ENCODE results near the gene KCNJ4. TPM values are rescaled to one million over a fixed set of nuclear protein-coding genes. Genes with fewer than 3 reads are reported as not detected.

Gene KCNJ4
- total and polyA plus RNA-seq, 7 experiments from 2014 or later: not detected

- intact Hi-C loops (cut with micrococcal nuclease): no loop called here
- H3K27ac ChIP-seq (ENCODE audit: low read depth, low read length): no peak overlapping the region
- peaks cover 0 to 5% (median 0%) of the 10 kb centered on the region in 7 donors for H3K4me1 Mint-ChIP-seq
- no peak overlapping the region for H3K4me3 ChIP-seq (ENCODE audit: low read length)
- ChIA-PET CTCF (interaction anchor here (0.6 kb wide), 1 partner anchor 63 kb away, joined by 3 read pairs; no protein-coding TSS in a partner anchor), POLR2A (no interaction called here)
- H3K27ac Mint-ChIP-seq: no peak overlapping the region
- peaks cover 0 to 4% (median 0%) of the 10 kb centered on the region in 5 donors for H3K27me3 Mint-ChIP-seq
- H3K36me3 Mint-ChIP-seq: no peaks in the 10 kb centered on the region
- peak; percentile 56 for ATAC-seq
- no peaks in the 10 kb centered on the region for H3K36me3 ChIP-seq (ENCODE audit: control insufficient read depth in 2 of 3, insufficient read depth in 3 of 3, low read length in 3 of 3)
- no peaks in the 10 kb centered on the region for H3K4me1 ChIP-seq (ENCODE audit: control insufficient read depth in 2 of 2, insufficient read depth in 2 of 2, low read length in 2 of 2)
- no peaks in the 10 kb centered on the region for H3K9me3 ChIP-seq (ENCODE audit: control insufficient read depth in 2 of 3, low read length in 3 of 3)
- no peak overlapping the region for H3K4me3 Mint-ChIP-seq
- DNase-seq: no peak
- no peaks in the 10 kb centered on the region for H3K27me3 ChIP-seq (ENCODE audit: control insufficient read depth in 2 of 2, insufficient read depth in 2 of 2, low read length in 2 of 2)
- H3K9me3 Mint-ChIP-seq: no peaks in the 10 kb centered on the region
These were observed 39.3 kb downstream of the KCNJ4 start for GRCh38 chr22:38415561-38416321.

- Histone ChIP-seq H3K4me3 (ENCODE audit: low read length) (no peak overlapping the region), H3K27ac (ENCODE audit: low read depth, low read length) (no peak overlapping the region), H3K9me3 (ENCODE audit: control insufficient read depth in 2 of 3, low read length in 3 of 3) (no peaks in the 10 kb centered on the region), H3K36me3 (ENCODE audit: control insufficient read depth in 2 of 3, insufficient read depth in 3 of 3, low read length in 3 of 3) (no peaks in the 10 kb centered on the region), H3K4me1 (ENCODE audit: control insufficient read depth in 2 of 2, insufficient read depth in 2 of 2, low read length in 2 of 2) (no peaks in the 10 kb centered on the region), H3K27me3 (ENCODE audit: control insufficient read depth in 2 of 2, insufficient read depth in 2 of 2, low read length in 2 of 2) (no peaks in the 10 kb centered on the region)
- H3K9me3 Mint-ChIP-seq: no peaks in the 10 kb centered on the region
- DNase-seq (no peak), ATAC-seq (no peak)
- ChIA-PET POLR2A (no interaction called here), CTCF (no interaction called here)
- H3K27me3 Mint-ChIP-seq: peaks cover 0 to 4% (median 0%) of the 10 kb centered on the region in 5 donors
- intact Hi-C loops (cut with micrococcal nuclease): no loop called here
- H3K4me3 Mint-ChIP-seq: no peak overlapping the region
- no peaks in the 10 kb centered on the region for H3K36me3 Mint-ChIP-seq
- no peak overlapping the region for H3K27ac Mint-ChIP-seq
- peaks cover 0 to 5% (median 0%) of the 10 kb centered on the region in 7 donors for H3K4me1 Mint-ChIP-seq
These were observed 40.0 kb downstream of the KCNJ4 start for GRCh38 chr22:38415046-38415445.

- Mint-ChIP-seq H3K27me3 (peaks cover 0 to 3% (median 0%) of the 10 kb centered on the region in 5 donors), H3K4me1 (peaks cover 0 to 5% (median 0%) of the 10 kb centered on the region in 7 donors), H3K4me3 (no peak overlapping the region), H3K36me3 (no peaks in the 10 kb centered on the region), H3K9me3 (no peaks in the 10 kb centered on the region), H3K27ac (no peak overlapping the region)
- Histone ChIP-seq H3K4me1 (ENCODE audit: control insufficient read depth in 2 of 2, insufficient read depth in 2 of 2, low read length in 2 of 2) (no peaks in the 10 kb centered on the region), H3K27me3 (ENCODE audit: control insufficient read depth in 2 of 2, insufficient read depth in 2 of 2, low read length in 2 of 2) (no peaks in the 10 kb centered on the region), H3K4me3 (ENCODE audit: low read length) (no peak overlapping the region), H3K36me3 (ENCODE audit: control insufficient read depth in 2 of 3, insufficient read depth in 3 of 3, low read length in 3 of 3) (no peaks in the 10 kb centered on the region), H3K9me3 (ENCODE audit: control insufficient read depth in 2 of 3, low read length in 3 of 3) (no peaks in the 10 kb centered on the region), H3K27ac (ENCODE audit: low read depth, low read length) (no peak overlapping the region)
- CTCF ChIA-PET: no interaction called here
- intact Hi-C loops (cut with micrococcal nuclease): loop anchor here in 1 of 2 donors (5.0 kb wide), 1 partner anchor 93 kb away; the partner anchor contains the start of gene DDX17
- DNase-seq: no peak
- ATAC-seq: no peak
- POLR2A ChIA-PET: no interaction called here
These were observed 41.0 kb downstream of the KCNJ4 start for GRCh38 chr22:38414009-38414395.

- Mint-ChIP-seq H3K4me3 (no peak overlapping the region), H3K27me3 (peaks cover 0 to under 1% (median 0%) of the 10 kb centered on the region in 5 donors), H3K36me3 (no peaks in the 10 kb centered on the region), H3K9me3 (no peaks in the 10 kb centered on the region), H3K27ac (no peak overlapping the region), H3K4me1 (peaks cover 0 to 5% (median 0%) of the 10 kb centered on the region in 7 donors)
- no peak overlapping the region for H3K4me3 ChIP-seq (ENCODE audit: low read length)
- no peaks in the 10 kb centered on the region for H3K36me3 ChIP-seq (ENCODE audit: control insufficient read depth in 2 of 3, insufficient read depth in 3 of 3, low read length in 3 of 3)
- H3K27me3 ChIP-seq (ENCODE audit: control insufficient read depth in 2 of 2, insufficient read depth in 2 of 2, low read length in 2 of 2): no peaks in the 10 kb centered on the region
- ATAC-seq (no peak), DNase-seq (no peak)
- POLR2A ChIA-PET: no interaction called here
- no peaks in the 10 kb centered on the region for H3K4me1 ChIP-seq (ENCODE audit: control insufficient read depth in 2 of 2, insufficient read depth in 2 of 2, low read length in 2 of 2)
- CTCF ChIA-PET: no interaction called here
- no peak overlapping the region for H3K27ac ChIP-seq (ENCODE audit: low read depth, low read length)
- intact Hi-C loops (cut with micrococcal nuclease): loop anchor here in 1 of 2 donors (5.0 kb wide), 1 partner anchor 94 kb away; the partner anchor contains the start of gene DDX17
- H3K9me3 ChIP-seq (ENCODE audit: control insufficient read depth in 2 of 3, low read length in 3 of 3): no peaks in the 10 kb centered on the region
These were observed 41.7 kb downstream of the KCNJ4 start for GRCh38 chr22:38413085-38414008.

GRCh38 chr22:38412435-38413084 is 42.4 kb downstream of the KCNJ4 start:
- ChIA-PET POLR2A (no interaction called here), CTCF (interaction anchor here (0.5 kb wide), 1 partner anchor 92 kb away, joined by 3 read pairs; no protein-coding TSS in a partner anchor)
- Histone ChIP-seq H3K27me3 (ENCODE audit: control insufficient read depth in 2 of 2, insufficient read depth in 2 of 2, low read length in 2 of 2) (no peaks in the 10 kb centered on the region), H3K36me3 (ENCODE audit: control insufficient read depth in 2 of 3, insufficient read depth in 3 of 3, low read length in 3 of 3) (no peaks in the 10 kb centered on the region), H3K4me1 (ENCODE audit: control insufficient read depth in 2 of 2, insufficient read depth in 2 of 2, low read length in 2 of 2) (no peaks in the 10 kb centered on the region), H3K9me3 (ENCODE audit: control insufficient read depth in 2 of 3, low read length in 3 of 3) (no peaks in the 10 kb centered on the region), H3K4me3 (ENCODE audit: low read length) (no peak overlapping the region), H3K27ac (ENCODE audit: low read depth, low read length) (no peak overlapping the region)
- DNase-seq (peak in 8 of 9 donors; percentile 22 to 66 (median 38)), ATAC-seq (peak; percentile 74)
- Mint-ChIP-seq H3K27ac (no peak overlapping the region), H3K36me3 (no peaks in the 10 kb centered on the region), H3K4me3 (peak overlapping the region in 3 of 10 donors; percentile 12 to 61 (median 51)), H3K27me3 (peaks cover 0 to 3% (median 0%) of the 10 kb centered on the region in 5 donors), H3K9me3 (no peaks in the 10 kb centered on the region), H3K4me1 (peaks cover 0 to 5% (median 0%) of the 10 kb centered on the region in 7 donors)
- intact Hi-C loops (cut with micrococcal nuclease): loop anchor here (1.0 to 5.0 kb wide), 2 partner anchors 95 to 160 kb away; partner anchors contain the start of gene DDX17 (in 1 of the 2)

- DNase-seq: peak in 1 of 9 donors; percentile 9
- Histone ChIP-seq H3K4me1 (ENCODE audit: control insufficient read depth in 2 of 2, insufficient read depth in 2 of 2, low read length in 2 of 2) (no peaks in the 10 kb centered on the region), H3K27ac (ENCODE audit: low read depth, low read length) (no peak overlapping the region), H3K4me3 (ENCODE audit: low read length) (no peak overlapping the region), H3K36me3 (ENCODE audit: control insufficient read depth in 2 of 3, insufficient read depth in 3 of 3, low read length in 3 of 3) (no peaks in the 10 kb centered on the region), H3K27me3 (ENCODE audit: control insufficient read depth in 2 of 2, insufficient read depth in 2 of 2, low read length in 2 of 2) (no peaks in the 10 kb centered on the region), H3K9me3 (ENCODE audit: control insufficient read depth in 2 of 3, low read length in 3 of 3) (no peaks in the 10 kb centered on the region)
- no peaks in the 10 kb centered on the region for H3K36me3 Mint-ChIP-seq
- H3K4me1 Mint-ChIP-seq: peaks cover 0 to 5% (median 0%) of the 10 kb centered on the region in 7 donors
- intact Hi-C loops (cut with micrococcal nuclease): loop anchor here in 1 of 2 donors (5.0 kb wide), 1 partner anchor 96 kb away; the partner anchor contains the start of gene DDX17
- POLR2A ChIA-PET: interaction anchor here (0.7 kb wide), 1 partner anchor 10 kb away, joined by 4 read pairs; no protein-coding TSS in a partner anchor
- no peak overlapping the region for H3K27ac Mint-ChIP-seq
- no peaks in the 10 kb centered on the region for H3K9me3 Mint-ChIP-seq
- H3K4me3 Mint-ChIP-seq: no peak overlapping the region
- CTCF ChIA-PET: interaction anchor here (0.5 kb wide), 1 partner anchor 715 kb away, joined by 4 read pairs; no protein-coding TSS in a partner anchor
- no peak for ATAC-seq
- peaks cover 0 to 5% (median 0%) of the 10 kb centered on the region in 5 donors for H3K27me3 Mint-ChIP-seq
These were observed 44.0 kb downstream of the KCNJ4 start for GRCh38 chr22:38411016-38411415.
